Mammary epithelial cell (primary cell): Measurements from ENCODE around the gene CTNNA1.

Experiments used
- CTCF ChIP-seq, 2 donors: IDR thresholded peaks in 1 of 2; conservative IDR thresholded peaks in 1 of 2; 2 replicates each; pipeline ENCODE4 v1.5.1; 2011 to 2012; ENCODE audit warnings: inconsistent platforms in 2 of 2, low read length in 2 of 2, mild to moderate bottlenecking in 2 of 2, control low read depth in 1 of 2, low read depth in 1 of 2; ENCODE audit not compliant: insufficient read depth in 1 of 2; ENCODE audit errors: extremely low read depth in 1 of 2
- EZH2 ChIP-seq: IDR thresholded peaks from 2 replicates; pipeline ENCODE4 v1.6.1; 2012; ENCODE audit warnings: low read length, inconsistent platforms, borderline replicate concordance

- TF ChIP-seq CTCF (conservative IDR thresholded peaks at IDR 0.05 in 1 of 2, IDR thresholded peaks at IDR 0.05 in 1 of 2; ENCODE audit: extremely low read depth in 1 of 2, insufficient read depth in 1 of 2, low read depth in 1 of 2, low read length in 2 of 2): no peak
- no peak for TF ChIP-seq EZH2
These were observed 131.3 kb downstream of the CTNNA1 start for GRCh38 chr5:138884554-138884953.
